GM21528 (cell line): Measurements from ENCODE around the gene KIAA1328.
"Not testable (repeated sequence)": the region's sequence is repeated elsewhere in the genome, so short reads cannot be mapped to it uniquely, and the experiment has no call there.

Source experiments
- ATAC-seq: cut with Tn5 transposase; IDR thresholded peaks from one replicate; pipeline ENCODE4 v1.9.1; 2021; ENCODE audit warnings: mild to moderate bottlenecking, moderate library complexity; ENCODE audit not compliant: unreplicated experiment, low FRiP score

The KIAA1328 gene

GRCh38 chr18:36873826-36874225 is 44.9 kb downstream of the KIAA1328 start:
- not testable (repeated sequence) for ATAC-seq

GRCh38 chr18:36879796-36880195 is 50.9 kb downstream of the KIAA1328 start:
- ATAC-seq: not testable (repeated sequence)

- ATAC-seq: no peak
These were observed 57.1 kb downstream of the KIAA1328 start for GRCh38 chr18:36885981-36886380.

- ATAC-seq: no peak
These were observed 58.2 kb downstream of the KIAA1328 start for GRCh38 chr18:36887114-36887513.

GRCh38 chr18:36887864-36888263 is 58.9 kb downstream of the KIAA1328 start:
- ATAC-seq: no peak

- no peak for ATAC-seq
These were observed 59.9 kb downstream of the KIAA1328 start for GRCh38 chr18:36888778-36889177.

- ATAC-seq: no peak
These were observed 60.4 kb downstream of the KIAA1328 start for GRCh38 chr18:36889321-36889720.

- no peak for ATAC-seq
These were observed 60.8 kb downstream of the KIAA1328 start for GRCh38 chr18:36889742-36890141.

- no peak for ATAC-seq
These were observed 61.7 kb downstream of the KIAA1328 start for GRCh38 chr18:36890598-36890997.

- ATAC-seq: no peak
These were observed 64.3 kb downstream of the KIAA1328 start for GRCh38 chr18:36893227-36893626.

GRCh38 chr18:36895606-36896005 is 66.7 kb downstream of the KIAA1328 start:
- ATAC-seq: no peak

- ATAC-seq: no peak
These were observed 68.3 kb downstream of the KIAA1328 start for GRCh38 chr18:36897253-36897652.

GRCh38 chr18:36899289-36899688 is 70.4 kb downstream of the KIAA1328 start:
- ATAC-seq: no peak

- ATAC-seq: no peak
These were observed 71.5 kb downstream of the KIAA1328 start for GRCh38 chr18:36900466-36900865.

GRCh38 chr18:36901277-36901701 is 72.4 kb downstream of the KIAA1328 start:
- ATAC-seq: no peak

- ATAC-seq: no peak
These were observed 74.4 kb downstream of the KIAA1328 start for GRCh38 chr18:36903215-36903928.

- no peak for ATAC-seq
These were observed 76.6 kb downstream of the KIAA1328 start for GRCh38 chr18:36905571-36905970.

GRCh38 chr18:36909282-36909681 is 80.4 kb downstream of the KIAA1328 start:
- not testable (repeated sequence) for ATAC-seq

- no peak for ATAC-seq
These were observed 84.0 kb downstream of the KIAA1328 start for GRCh38 chr18:36912887-36913286.

- no peak for ATAC-seq
These were observed 89.0 kb downstream of the KIAA1328 start for GRCh38 chr18:36917907-36918306.

- no peak for ATAC-seq
These were observed 100.7 kb downstream of the KIAA1328 start for GRCh38 chr18:36929601-36930000.

GRCh38 chr18:36931106-36931505 is 102.2 kb downstream of the KIAA1328 start:
- ATAC-seq: no peak

GRCh38 chr18:36933552-36933951 is 104.6 kb downstream of the KIAA1328 start:
- ATAC-seq: no peak
